Body of pancreas (tissue), 4 donors: ENCODE data around the gene ZCCHC3.

ENCODE experiments used
- CTCF ChIP-seq, 7 experiments: fragments of 450-650 bp in 4 of 7; fragments of 200-600 bp in 3 of 7; sonication (generic) in 3 of 7; IDR thresholded peaks; one replicate each; pipeline ENCODE4 v1.5.1; 2016 to 2019; ENCODE audit warnings: antibody characterized with exemption in 7 of 7
- POLR2A ChIP-seq, 3 donors: fragments of 450-650 bp; IDR thresholded peaks; one replicate each; pipeline ENCODE4 v1.6.1; 2016; ENCODE audit warnings: antibody characterized with exemption in 3 of 3, mild to moderate bottlenecking in 2 of 3

GRCh38 chr20:277496-277781, 19.9 kb upstream of the ZCCHC3 start:
- no peak for TF ChIP-seq CTCF (IDR thresholded peaks at IDR 0.05)
- TF ChIP-seq POLR2A (IDR thresholded peaks at IDR 0.05), result no peak
